Testis (tissue), 3 donors: ENCODE data around the gene IQCH. TPM values are rescaled to one million over a fixed set of nuclear protein-coding genes. Genes with fewer than 3 reads are reported as not detected.
"Not testable (repeated sequence)": the region's sequence is repeated elsewhere in the genome, so short reads cannot be mapped to it uniquely, and the experiment has no call there.

Experiments used
- DNase-seq: peaks from one replicate; pipeline ENCODE4 v3.0.0-alpha.2; 2019
- H3K27ac ChIP-seq, 2 donors: fragments of 200-600 bp; sonication (generic); one replicate each; pipeline ENCODE4 v1.5.1; 2019
- H3K27me3 ChIP-seq: fragments of 200-600 bp; sonication (generic); one replicate; pipeline ENCODE4 v1.5.1; 2019
- H3K36me3 ChIP-seq: fragments of 200-600 bp; sonication (generic); one replicate; pipeline ENCODE4 v1.5.1; 2017; ENCODE audit warnings: low read depth; ENCODE audit errors: missing control alignments
- H3K4me1 ChIP-seq: fragments of 200-600 bp; sonication (generic); one replicate; pipeline ENCODE4 v1.5.1; 2019
- H3K4me3 ChIP-seq, 2 donors: fragments of 200-600 bp; sonication (generic); one replicate each; pipeline ENCODE4 v1.5.1; 2017 to 2019
- H3K9me3 ChIP-seq: fragments of 200-600 bp; sonication (generic); one replicate; pipeline ENCODE4 v1.5.1; 2017
- CTCF ChIP-seq, 3 experiments: fragments of 450-650 bp in 2 of 3; fragments of 200-600 bp in 1 of 3; sonication (generic) in 1 of 3; IDR thresholded peaks; one replicate each; pipeline ENCODE4 v1.5.1; 2016 to 2019; ENCODE audit warnings: antibody characterized with exemption in 3 of 3, mild to moderate bottlenecking in 2 of 3, moderate library complexity in 1 of 3
- POLR2A ChIP-seq: fragments of 450-650 bp; IDR thresholded peaks from one replicate; pipeline ENCODE4 v1.6.1; 2017; ENCODE audit warnings: antibody characterized with exemption, mild to moderate bottlenecking, moderate library complexity
- WGBS, 2 donors: methylation state at CpG; one replicate each; pipeline ENCODE4 v1.1.5; 2018; 5-methylcytosine and 5-hydroxymethylcytosine counted together
- intact Hi-C: fragments of 100-400 bp; cut with DNase I; formaldehyde crosslinking; loops from one replicate; pipeline ENCODE4 v1.15.1; 2023; ENCODE audit warnings: low total_unique reads
- polyA plus RNA-seq: library from polyadenylated mRNA; stranded (reverse); fragments of 350-450 nt; fragmentation: Illumina TruSeq; extraction: RNeasy Lipid Tissue Mini Kit (QIAGEN cat#74804); gene quantifications from one replicate; pipeline ENCODE4 v1.2.3, GENCODE V29; 2014; ENCODE audit warnings: low read depth, low replicate concordance; ENCODE audit not compliant: insufficient read depth
- total RNA-seq, 2 donors: library from RNA; depleted of rRNA; stranded (reverse); fragments of >200 nt; gene quantifications; one replicate each; pipeline ENCODE4 v1.2.3, GENCODE V29; 2016

Gene IQCH
- total and polyA plus RNA-seq, 3 donors from 2014 or later = 23.5 to 42.2 (median 31.9) TPM

- Histone ChIP-seq H3K9me3 (no peaks in the 10 kb centered on the region), H3K27me3 (no peaks in the 10 kb centered on the region), H3K27ac (no peak overlapping the region), H3K36me3 (no peaks in the 10 kb centered on the region), H3K4me1 (no peaks in the 10 kb centered on the region), H3K4me3 (no peak overlapping the region)
- intact Hi-C loops = no loop called here
- TF ChIP-seq POLR2A (no peak), CTCF (IDR thresholded peaks at IDR 0.05) (no peak)
- WGBS, 2 donors = 88 to 95% methylated on average over 2 of the region's 2 CpGs
- DNase-seq = no peak
Measured at GRCh38 chr15:67361100-67361499, 106.5 kb downstream of the IQCH start.

- H3K4me1 ChIP-seq, H3K27me3 ChIP-seq, intact Hi-C loops, H3K27ac ChIP-seq, DNase-seq, H3K9me3 ChIP-seq, H3K36me3 ChIP-seq, H3K4me3 ChIP-seq: not testable (repeated sequence)
- WGBS, 2 donors = 42 to 94% methylated on average over 1 of the region's 1 CpG
Measured at GRCh38 chr15:67363712-67364111, 109.1 kb downstream of the IQCH start.

- Histone ChIP-seq H3K36me3 (no peaks in the 10 kb centered on the region), H3K27me3 (no peaks in the 10 kb centered on the region), H3K9me3 (no peaks in the 10 kb centered on the region), H3K4me1 (no peaks in the 10 kb centered on the region), H3K4me3 (no peak overlapping the region), H3K27ac (no peak overlapping the region)
- intact Hi-C loops = no loop called here
- TF ChIP-seq CTCF (IDR thresholded peaks at IDR 0.05) (no peak), POLR2A (no peak)
- DNase-seq = no peak
- 88 to 91% methylated on average over 2 of the region's 2 CpGs for WGBS, 2 donors
Measured at GRCh38 chr15:67365994-67366393, 111.4 kb downstream of the IQCH start.

GRCh38 chr15:67366904-67367303 lies 112.3 kb downstream of the IQCH start:
- no peaks in the 10 kb centered on the region for H3K9me3 ChIP-seq
- no peak for DNase-seq
- no peak overlapping the region for H3K4me3 ChIP-seq
- intact Hi-C loops = no loop called here
- 50 to 100% methylated on average over 1 of the region's 1 CpG for WGBS, 2 donors
- no peak overlapping the region for H3K27ac ChIP-seq
- no peaks in the 10 kb centered on the region for H3K36me3 ChIP-seq
- H3K4me1 ChIP-seq = no peaks in the 10 kb centered on the region
- TF ChIP-seq CTCF (IDR thresholded peaks at IDR 0.05) (no peak), POLR2A (no peak)
- no peaks in the 10 kb centered on the region for H3K27me3 ChIP-seq

GRCh38 chr15:67369359-67369998 lies 114.9 kb downstream of the IQCH start:
- TF ChIP-seq CTCF (IDR thresholded peaks at IDR 0.05) (no peak), POLR2A (no peak)

More at GRCh38 chr15:67369359-67369998, 114.9 kb downstream of the IQCH start:
- Histone ChIP-seq H3K9me3 (no peaks in the 10 kb centered on the region), H3K4me3 (no peak overlapping the region), H3K27me3 (no peaks in the 10 kb centered on the region), H3K27ac (no peak overlapping the region), H3K36me3 (no peaks in the 10 kb centered on the region), H3K4me1 (no peaks in the 10 kb centered on the region)
- intact Hi-C loops = no loop called here
- WGBS, 2 donors = 96 to 97% methylated on average over 2 of the region's 2 CpGs
- DNase-seq = no peak
